B cell (primary cell): ENCODE results near the gene CDHR5. TPM values are rescaled to one million over a fixed set of nuclear protein-coding genes. Genes with fewer than 3 reads are reported as not detected.

Experiments used
- ATAC-seq: fragments of 200-7000 bp; cut with Tn5 transposase; one replicate; pipeline ENCODE4 v1.10.0; 2021; ENCODE audit warnings: low read depth, mild to moderate bottlenecking, moderate number of reproducible peaks, moderate library complexity
- CTCF ChIA-PET: fragments of 350-600 bp; sonication (Branson Sonifier 250); formaldehyde crosslinking; loops from one replicate; lab custom pipeline; 2021; ENCODE audit warnings: antibody characterized with exemption, inconsistent platforms; lab: Charles Lee
- POLR2A ChIA-PET: fragments of 350-600 bp; sonication (Branson Sonifier 250); formaldehyde crosslinking; loops from one replicate; lab custom pipeline; 2021; ENCODE audit warnings: antibody characterized with exemption; lab: Charles Lee
- DNase-seq: peaks from one replicate; pipeline ENCODE4 v3.0.0; 2013
- H2AFZ ChIP-seq: 2 replicates; pipeline ENCODE4 v1.6.1; 2012; ENCODE audit warnings: mild to moderate bottlenecking, low read depth, low read length; ENCODE audit not compliant: insufficient read depth, poor library complexity, severe bottlenecking
- H3K27ac ChIP-seq, 2 donors: 1 replicate in 1 of 2; 2 replicates in 1 of 2; pipeline ENCODE4 v1.5.1; 2012 to 2013; ENCODE audit warnings: low read length in 2 of 2, mild to moderate bottlenecking in 2 of 2, moderate library complexity in 1 of 2
- H3K27me3 ChIP-seq, 4 experiments: fragments of 200-600 bp in 1 of 4; sonication (generic) in 1 of 4; replicated peaks in 1 of 4; 1 replicate in 2 of 4; 2 replicates in 2 of 4; pipeline versions ENCODE4 v1.6.1 to v1.7.0; 2013 to 2016; ENCODE audit warnings: low read length in 3 of 4, mild to moderate bottlenecking in 2 of 4, mixed read lengths in 1 of 4, moderate library complexity in 1 of 4; ENCODE audit not compliant: insufficient read depth in 4 of 4, control insufficient read depth in 3 of 4; ENCODE audit errors: control extremely low read depth in 1 of 4
- H3K36me3 ChIP-seq, 2 experiments: replicated peaks in 1 of 2; 1 replicate in 1 of 2; 2 replicates in 1 of 2; pipeline versions ENCODE4 v1.6.1 to v1.7.1; 2013; ENCODE audit warnings: low read length in 1 of 2; ENCODE audit not compliant: insufficient read depth in 2 of 2, control insufficient read depth in 1 of 2; ENCODE audit errors: control extremely low read depth in 1 of 2, extremely low read depth in 1 of 2
- H3K4me1 ChIP-seq, 2 donors: fragments of 200-600 bp in 1 of 2; sonication (generic) in 1 of 2; 1 replicate in 1 of 2; 2 replicates in 1 of 2; pipeline versions ENCODE4 v1.5.1 to v1.6.1; 2013 to 2017; ENCODE audit warnings: low read length in 2 of 2; ENCODE audit not compliant: control insufficient read depth in 2 of 2, insufficient read depth in 2 of 2
- H3K4me2 ChIP-seq: replicated peaks from 2 replicates; pipeline ENCODE3; 2012; ENCODE audit warnings: mild to moderate bottlenecking, low read depth, low read length; ENCODE audit not compliant: poor library complexity, severe bottlenecking
- H3K4me3 ChIP-seq, 5 experiments: fragments of 200-600 bp in 1 of 5; sonication (generic) in 1 of 5; 1 replicate in 3 of 5; 2 replicates in 2 of 5; pipeline versions ENCODE4 v1.5.1 to v1.7.0; 2011 to 2016; ENCODE audit warnings: low read length in 4 of 5, mild to moderate bottlenecking in 4 of 5, low read depth in 2 of 5, control low read depth in 1 of 5, moderate library complexity in 1 of 5; ENCODE audit not compliant: insufficient read depth in 1 of 5; ENCODE audit errors: control extremely low read depth in 1 of 5, extremely low read depth in 1 of 5
- H3K79me2 ChIP-seq: fragments of 200-600 bp; sonication (generic); one replicate; pipeline ENCODE4 v1.6.0; 2016; ENCODE audit warnings: low read length; ENCODE audit not compliant: control insufficient read depth, insufficient read depth
- H3K9ac ChIP-seq: fragments of 200-600 bp; sonication (generic); 2 replicates; pipeline ENCODE4 v1.6.1; 2017; ENCODE audit warnings: mild to moderate bottlenecking, low read length, moderate library complexity
- H3K9me3 ChIP-seq, 3 donors: one replicate each; pipeline versions ENCODE4 v1.6.1 to v1.7.1; 2013; ENCODE audit warnings: low read length in 2 of 3; ENCODE audit not compliant: control insufficient read depth in 2 of 3, insufficient read depth in 1 of 3; ENCODE audit errors: control extremely low read depth in 1 of 3
- H4K20me1 ChIP-seq: 2 replicates; pipeline ENCODE4 v1.6.0; 2012; ENCODE audit warnings: mild to moderate bottlenecking, low read length; ENCODE audit not compliant: insufficient read depth, control insufficient read depth, poor library complexity, severe bottlenecking
- H3K27ac Mint-ChIP-seq: one replicate; pipeline ENCODE4 v1.8.0; 2021; ENCODE audit warnings: mixed read lengths
- H3K27me3 Mint-ChIP-seq: one replicate; pipeline ENCODE4 v1.8.0; 2021; ENCODE audit warnings: mixed read lengths
- H3K4me1 Mint-ChIP-seq: one replicate; pipeline ENCODE4 v1.8.0; 2021; ENCODE audit warnings: mixed read lengths
- H3K4me3 Mint-ChIP-seq: one replicate; pipeline ENCODE4 v1.8.0; 2021; ENCODE audit warnings: mixed read lengths
- H3K9me3 Mint-ChIP-seq: one replicate; pipeline ENCODE4 v1.8.0; 2022; ENCODE audit warnings: mixed read lengths; ENCODE audit not compliant: insufficient read depth
- CTCF ChIP-seq: fragments of 200-600 bp; IDR thresholded peaks from one replicate; pipeline ENCODE4 v1.8.0; 2022; ENCODE audit warnings: antibody characterized with exemption, mild to moderate bottlenecking
- EZH2 ChIP-seq: IDR thresholded peaks from 2 replicates; pipeline ENCODE4 v1.6.1; 2012; ENCODE audit warnings: borderline replicate concordance, low read depth, mild to moderate bottlenecking, moderate library complexity, low read length; ENCODE audit not compliant: insufficient read depth, poor library complexity, severe bottlenecking
- WGBS: methylation state at CpG from one replicate; pipeline ENCODE4 v1.1.5; 2013; ENCODE audit warnings: missing lambda C conversion rate; ENCODE audit not compliant: insufficient coverage; 5-methylcytosine and 5-hydroxymethylcytosine counted together
- intact Hi-C: fragments of 100-400 bp; cut with micrococcal nuclease; formaldehyde crosslinking; loops from one replicate; pipeline ENCODE4 v1.10.0; 2022
- polyA plus RNA-seq: library from polyadenylated mRNA; depleted of rRNA; stranded (reverse); fragments of >200 nt; gene quantifications from 2 replicates; pipeline ENCODE4 v1.2.3, GENCODE V29; 2012
- total RNA-seq, 2 donors: library from RNA; stranded (reverse); fragments of 120-200 nt in 1 of 2; gene quantifications; 1 replicate in 1 of 2; 2 replicates in 1 of 2; pipeline versions ENCODE4 v1.2.3 to v1.2.4, GENCODE V29; 2013 to 2022

The CDHR5 gene
- total and polyA plus RNA-seq, 2 donors (not counting 1 experiment from before 2014, with no cell fraction given) = 0.09 TPM; not detected in 1

GRCh38 chr11:611001-611996 lies 13.5 kb downstream of the CDHR5 start:
- intact Hi-C loops = loop anchor here (10.0 kb wide), 1 partner anchor 114 kb away; no protein-coding TSS in a partner anchor
- Histone ChIP-seq H3K27me3 (no peaks in the 10 kb centered on the region), H3K79me2 (peaks cover 6% of the 10 kb centered on the region), H4K20me1 (peaks cover 73% of the 10 kb centered on the region), H3K4me3 (no peak overlapping the region), H2AFZ (no peak overlapping the region), H3K4me1 (peaks cover 12 to 27% of the 10 kb centered on the region in 2 donors), H3K4me2 (no peak overlapping the region), H3K9ac (no peak overlapping the region), H3K27ac (no peak overlapping the region), H3K9me3 (no peaks in the 10 kb centered on the region), H3K36me3 (peaks cover 0 to 72% of the 10 kb centered on the region in 2 experiments)
- Mint-ChIP-seq H3K9me3 (no peaks in the 10 kb centered on the region), H3K4me1 (peaks cover 12% of the 10 kb centered on the region), H3K27me3 (no peaks in the 10 kb centered on the region), H3K27ac (no peak overlapping the region), H3K4me3 (no peak overlapping the region)
- ChIA-PET POLR2A (no interaction called here), CTCF (interaction anchor here (1.5 kb wide), 1 partner anchor 57 kb away, joined by 5 read pairs; no protein-coding TSS in a partner anchor)
- 93% methylated on average over 41 of the region's 49 CpGs for WGBS
- ATAC-seq (no peak), DNase-seq (no peak)
- no peak for TF ChIP-seq EZH2
- TF ChIP-seq CTCF = no peak
